Trophoblast cell (in vitro differentiated cells and primary cell): ENCODE measurements around the gene DPT.
A peak's percentile ranks its signal among the peaks of the same experiment; 100 is the strongest.

Source experiments
- DNase-seq, 2 donors: peaks; one replicate each; pipeline ENCODE4 v3.0.0-alpha.2; 2016
- H2AFZ ChIP-seq: 2 replicates; pipeline ENCODE4 v1.6.1; 2013; ENCODE audit warnings: low read length, moderate library complexity, mild to moderate bottlenecking; ENCODE audit not compliant: insufficient read depth, poor library complexity
- H2AK5ac ChIP-seq: 2 replicates; pipeline ENCODE4 v1.6.1; 2013; ENCODE audit warnings: mild to moderate bottlenecking, low read length
- H2BK120ac ChIP-seq: 2 replicates; pipeline ENCODE4 v1.6.1; 2013; ENCODE audit warnings: low read length, mild to moderate bottlenecking, moderate library complexity; ENCODE audit not compliant: insufficient read depth, poor library complexity
- H2BK12ac ChIP-seq: 2 replicates; pipeline ENCODE4 v1.6.1; 2013; ENCODE audit warnings: mild to moderate bottlenecking, low read length, moderate library complexity
- H2BK5ac ChIP-seq: 2 replicates; pipeline ENCODE4 v1.6.1; 2013; ENCODE audit warnings: low read length, low read depth, moderate library complexity, mild to moderate bottlenecking; ENCODE audit not compliant: poor library complexity
- H3K14ac ChIP-seq: 2 replicates; pipeline ENCODE4 v1.6.1; 2013; ENCODE audit warnings: mild to moderate bottlenecking, low read length
- H3K18ac ChIP-seq: 2 replicates; pipeline ENCODE4 v1.6.1; 2013; ENCODE audit warnings: mild to moderate bottlenecking, low read length
- H3K23ac ChIP-seq: 2 replicates; pipeline ENCODE4 v1.6.1; 2013; ENCODE audit warnings: low read length
- H3K27ac ChIP-seq: 2 replicates; pipeline ENCODE4 v1.5.1; 2013; ENCODE audit warnings: low read depth, mild to moderate bottlenecking, inconsistent platforms, low read length, moderate library complexity
- H3K27me3 ChIP-seq: 2 replicates; pipeline ENCODE4 v1.6.1; 2013; ENCODE audit warnings: inconsistent platforms, mild to moderate bottlenecking, low read length, moderate library complexity; ENCODE audit not compliant: insufficient read depth
- H3K36me3 ChIP-seq, 2 experiments: 1 replicate in 1 of 2; 2 replicates in 1 of 2; pipeline ENCODE4 v1.6.1; 2013; ENCODE audit warnings: low read length in 2 of 2, mild to moderate bottlenecking in 2 of 2, moderate library complexity in 1 of 2; ENCODE audit not compliant: insufficient read depth in 2 of 2, control insufficient read depth in 1 of 2
- H3K4ac ChIP-seq: 2 replicates; pipeline ENCODE4 v1.6.1; 2013; ENCODE audit warnings: low read depth, mild to moderate bottlenecking, low read length, moderate library complexity
- H3K4me1 ChIP-seq, 2 experiments: 1 replicate in 1 of 2; 2 replicates in 1 of 2; pipeline ENCODE4 v1.6.1; 2013; ENCODE audit warnings: low read length in 2 of 2, mild to moderate bottlenecking in 2 of 2, moderate library complexity in 1 of 2; ENCODE audit not compliant: insufficient read depth in 2 of 2, control insufficient read depth in 1 of 2
- H3K4me2 ChIP-seq: 2 replicates; pipeline ENCODE4 v1.6.1; 2013; ENCODE audit warnings: inconsistent platforms, mild to moderate bottlenecking, low read length, moderate library complexity
- H3K4me3 ChIP-seq: 2 replicates; pipeline ENCODE4 v1.5.1; 2013; ENCODE audit warnings: mild to moderate bottlenecking, low read depth, low read length, inconsistent platforms
- H3K79me1 ChIP-seq: one replicate; pipeline ENCODE4 v1.6.1; 2013; ENCODE audit warnings: low read length
- H3K79me2 ChIP-seq: 2 replicates; pipeline ENCODE4 v1.6.1; 2013; ENCODE audit warnings: low read length, mild to moderate bottlenecking; ENCODE audit not compliant: control insufficient read depth, insufficient read depth, poor library complexity
- H3K9ac ChIP-seq: 2 replicates; pipeline ENCODE4 v1.6.1; 2013; ENCODE audit warnings: mild to moderate bottlenecking, low read length
- H3K9me3 ChIP-seq: 2 replicates; pipeline ENCODE4 v1.6.1; 2013; ENCODE audit warnings: low read depth, mild to moderate bottlenecking, control low read depth, inconsistent platforms, low read length; ENCODE audit not compliant: insufficient read depth
- H4K12ac ChIP-seq: 2 replicates; pipeline ENCODE4 v1.6.1; 2013; ENCODE audit warnings: low read depth, mild to moderate bottlenecking, low read length, moderate library complexity
- H4K8ac ChIP-seq: 2 replicates; pipeline ENCODE4 v1.6.1; 2013; ENCODE audit warnings: low read depth, mild to moderate bottlenecking, low read length, moderate library complexity
- H4K91ac ChIP-seq: one replicate; pipeline ENCODE4 v1.6.1; 2013; ENCODE audit warnings: low read depth, mild to moderate bottlenecking, low read length, moderate library complexity
- WGBS: extraction: QIAGEN DNeasy Blood & Tissue Kit; methylation state at CpG from one replicate; pipeline ENCODE4 v1.1.7; 2013; ENCODE audit warnings: missing lambda C conversion rate; ENCODE audit not compliant: insufficient read length, insufficient coverage; ENCODE audit errors: extremely low coverage; 5-methylcytosine and 5-hydroxymethylcytosine counted together

DPT gene

DNA sequence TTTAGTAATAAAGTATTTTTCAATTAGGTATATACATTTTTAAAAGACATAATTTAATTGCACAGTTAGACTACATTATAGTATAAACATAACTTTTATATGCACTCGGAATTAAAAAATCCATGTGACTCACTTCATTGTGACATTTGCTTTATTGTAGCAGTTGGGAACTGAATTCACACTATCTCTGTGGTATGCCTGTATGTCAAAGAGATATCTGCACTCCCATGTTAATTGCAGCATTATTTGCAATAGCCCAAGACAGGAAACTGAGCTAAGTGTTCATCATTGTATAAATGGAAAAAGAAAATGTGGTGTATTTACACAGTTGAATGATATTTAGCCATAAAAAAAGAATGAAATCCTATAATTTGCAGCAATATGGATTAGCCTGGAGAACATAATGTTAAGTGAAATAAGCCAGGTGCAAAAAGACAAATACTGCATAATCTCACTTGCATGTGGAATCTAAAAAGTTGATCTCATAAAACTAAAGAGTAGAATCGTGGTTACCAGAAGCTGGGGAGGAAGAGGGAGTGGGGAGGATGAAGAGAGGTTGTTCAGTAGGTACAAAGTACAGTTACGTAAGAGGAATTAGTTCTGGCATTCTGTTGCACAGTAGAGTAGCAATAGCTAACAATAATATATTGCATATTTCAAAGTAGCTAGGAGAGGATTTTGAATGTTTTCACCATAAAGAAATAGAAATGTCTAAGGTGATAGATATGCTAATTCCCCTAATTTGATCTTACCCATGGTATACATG lies 64.8 kb downstream of the DPT start:
- Histone ChIP-seq H3K79me1 (no peaks in the 10 kb centered on the region), H2BK5ac (no peak overlapping the region), H3K27me3 (no peaks in the 10 kb centered on the region), H3K4me2 (no peak overlapping the region), H3K9ac (no peak overlapping the region), H4K91ac (no peak overlapping the region), H3K4me3 (no peak overlapping the region), H2BK12ac (no peak overlapping the region), H3K27ac (no peak overlapping the region), H2BK120ac (no peak overlapping the region), H3K9me3 (no peaks in the 10 kb centered on the region), H3K4ac (no peak overlapping the region), H3K4me1 (no peaks in the 10 kb centered on the region), H3K23ac (no peak overlapping the region), H4K8ac (no peak overlapping the region), H3K14ac (no peak overlapping the region), H2AFZ (no peak overlapping the region), H3K36me3 (no peaks in the 10 kb centered on the region), H3K79me2 (no peaks in the 10 kb centered on the region), H4K12ac (no peak overlapping the region), H3K18ac (no peak overlapping the region), H2AK5ac (no peak overlapping the region)
- no CpG with 5 or more reads among the region's 3 CpGs for WGBS
- DNase-seq, result no peak

DNA sequence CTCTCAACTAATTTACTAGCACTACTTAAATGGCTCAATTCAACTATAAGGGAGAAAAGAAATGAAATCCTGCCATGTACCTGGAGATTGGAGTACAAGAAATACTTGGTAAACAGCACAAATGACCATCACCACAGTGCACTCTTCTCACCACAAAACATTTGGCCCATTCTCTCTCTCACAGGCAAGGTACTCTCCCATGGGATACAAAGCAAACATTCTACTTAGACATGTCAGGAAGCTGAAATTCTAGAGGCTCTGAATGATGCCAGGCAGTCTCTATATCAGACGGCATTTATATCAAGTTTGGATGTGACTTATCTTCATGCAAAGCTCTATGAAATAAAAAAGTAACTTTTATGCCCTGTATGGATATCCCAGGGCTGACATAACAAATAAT lies 72.5 kb downstream of the DPT start:
- DNase-seq, result no peak
- Histone ChIP-seq H3K4me2 (no peak overlapping the region), H3K4ac (no peak overlapping the region), H3K79me1 (no peaks in the 10 kb centered on the region), H3K18ac (no peak overlapping the region), H2AFZ (no peak overlapping the region), H2BK5ac (no peak overlapping the region), H3K27ac (no peak overlapping the region), H4K8ac (no peak overlapping the region), H3K9ac (no peak overlapping the region), H2BK12ac (no peak overlapping the region), H3K14ac (no peak overlapping the region), H4K12ac (no peak overlapping the region), H3K27me3 (no peaks in the 10 kb centered on the region), H3K36me3 (no peaks in the 10 kb centered on the region), H2AK5ac (no peak overlapping the region), H3K9me3 (no peaks in the 10 kb centered on the region), H3K79me2 (no peaks in the 10 kb centered on the region), H3K23ac (no peak overlapping the region), H2BK120ac (no peak overlapping the region), H3K4me3 (no peak overlapping the region), H3K4me1 (no peaks in the 10 kb centered on the region), H4K91ac (no peak overlapping the region)
- WGBS, result no CpG with 5 or more reads among the region's 1 CpG

DNA sequence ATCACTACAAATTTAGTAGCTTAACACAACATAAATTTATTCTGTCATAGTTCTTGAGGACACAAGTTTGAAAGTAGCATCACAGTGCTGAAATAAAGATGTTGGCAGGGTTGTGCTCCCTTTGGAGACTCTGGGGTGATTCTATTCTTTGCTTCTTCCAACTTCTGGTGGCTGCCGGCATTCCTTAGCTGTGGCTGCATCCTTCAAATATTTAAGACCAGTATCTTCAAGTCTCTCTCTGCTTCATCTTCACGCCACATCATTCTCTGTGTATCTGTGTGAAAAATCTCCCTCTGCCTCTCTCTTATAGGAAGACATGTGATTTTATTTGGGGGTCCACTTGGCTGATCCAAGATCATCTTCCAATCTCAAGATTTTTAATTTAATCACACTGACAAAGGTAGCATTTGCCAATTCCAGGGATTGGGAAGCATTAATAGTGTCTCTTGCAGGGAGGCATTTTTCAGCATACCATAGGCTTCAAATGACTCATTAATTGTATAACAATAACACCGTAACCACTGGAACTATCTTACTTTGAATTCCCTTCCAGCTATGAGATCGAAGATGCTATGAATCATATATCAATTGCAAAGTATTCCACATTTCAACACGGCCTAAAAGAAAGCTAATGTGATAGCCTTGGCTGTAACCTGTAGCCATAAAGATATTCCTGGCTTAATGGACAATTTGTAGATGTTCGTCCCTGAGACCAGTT lies 74.6 kb downstream of the DPT start:
- peak; percentile 42 to 70 for DNase-seq
- H3K18ac ChIP-seq, result no peak overlapping the region
- H2AFZ ChIP-seq, result no peak overlapping the region
- no peaks in the 10 kb centered on the region for H3K27me3 ChIP-seq
- no peak overlapping the region for H2BK5ac ChIP-seq
- H4K8ac ChIP-seq, result no peak overlapping the region
- H3K14ac ChIP-seq, result no peak overlapping the region
- H3K36me3 ChIP-seq, result no peaks in the 10 kb centered on the region
- H3K27ac ChIP-seq, result no peak overlapping the region
- no peak overlapping the region for H4K12ac ChIP-seq
- no CpG with 5 or more reads among the region's 6 CpGs for WGBS
- H2BK120ac ChIP-seq, result no peak overlapping the region
- no peak overlapping the region for H3K9ac ChIP-seq
- H2AK5ac ChIP-seq, result no peak overlapping the region
- no peak overlapping the region for H3K4me3 ChIP-seq
- no peaks in the 10 kb centered on the region for H3K79me1 ChIP-seq
- no peak overlapping the region for H3K4ac ChIP-seq
- H3K4me2 ChIP-seq, result no peak overlapping the region
- no peaks in the 10 kb centered on the region for H3K79me2 ChIP-seq
- no peaks in the 10 kb centered on the region for H3K9me3 ChIP-seq
- H4K91ac ChIP-seq, result no peak overlapping the region
- no peak overlapping the region for H3K23ac ChIP-seq
- no peaks in the 10 kb centered on the region for H3K4me1 ChIP-seq
- H2BK12ac ChIP-seq, result no peak overlapping the region

DNA sequence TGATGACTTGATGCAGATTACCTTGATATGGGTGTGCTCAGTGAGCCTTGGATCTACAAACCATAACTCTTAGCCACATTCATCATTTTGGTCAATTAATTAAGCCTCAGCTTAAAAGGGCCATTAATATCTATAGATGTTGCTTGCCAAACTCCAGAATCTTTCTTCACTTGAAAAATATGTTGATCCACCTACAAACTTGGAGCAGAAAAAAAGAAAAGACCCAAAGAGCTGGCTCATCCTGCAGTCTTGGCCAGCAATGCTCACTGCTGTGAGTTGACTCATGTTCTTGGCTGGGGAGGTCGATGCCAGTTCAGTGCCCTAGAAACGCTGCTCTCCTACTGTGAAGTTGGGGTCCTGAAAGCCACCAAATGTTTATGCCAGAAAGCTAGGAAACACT lies 75.4 kb downstream of the DPT start:
- Histone ChIP-seq H3K27ac (no peak overlapping the region), H2BK12ac (no peak overlapping the region), H3K4ac (no peak overlapping the region), H4K12ac (no peak overlapping the region), H3K9ac (no peak overlapping the region), H2BK120ac (no peak overlapping the region), H3K14ac (no peak overlapping the region), H3K36me3 (no peaks in the 10 kb centered on the region), H3K4me1 (no peaks in the 10 kb centered on the region), H4K91ac (no peak overlapping the region), H2AFZ (no peak overlapping the region), H3K23ac (no peak overlapping the region), H3K79me2 (no peaks in the 10 kb centered on the region), H4K8ac (no peak overlapping the region), H3K4me2 (no peak overlapping the region), H2BK5ac (no peak overlapping the region), H3K27me3 (no peaks in the 10 kb centered on the region), H3K79me1 (no peaks in the 10 kb centered on the region), H3K18ac (no peak overlapping the region), H2AK5ac (no peak overlapping the region), H3K4me3 (no peak overlapping the region), H3K9me3 (no peaks in the 10 kb centered on the region)
- no CpG with 5 or more reads among the region's 2 CpGs for WGBS
- DNase-seq, result no peak
